Vagina (tissue), 2 donors: ENCODE measurements around the gene KCTD13.

Experiments used
- CTCF ChIP-seq, 3 experiments: fragments of 450-650 bp in 2 of 3; fragments of 200-600 bp in 1 of 3; sonication (generic) in 1 of 3; IDR thresholded peaks; one replicate each; pipeline ENCODE4 v1.5.1; 2017 to 2019; ENCODE audit warnings: antibody characterized with exemption in 3 of 3, mild to moderate bottlenecking in 2 of 3, moderate library complexity in 2 of 3
- POLR2A ChIP-seq, 2 donors: fragments of 450-650 bp; IDR thresholded peaks; one replicate each; pipeline ENCODE4 v1.6.1; 2017; ENCODE audit warnings: antibody characterized with exemption in 2 of 2, mild to moderate bottlenecking in 2 of 2, moderate library complexity in 2 of 2

DNA sequence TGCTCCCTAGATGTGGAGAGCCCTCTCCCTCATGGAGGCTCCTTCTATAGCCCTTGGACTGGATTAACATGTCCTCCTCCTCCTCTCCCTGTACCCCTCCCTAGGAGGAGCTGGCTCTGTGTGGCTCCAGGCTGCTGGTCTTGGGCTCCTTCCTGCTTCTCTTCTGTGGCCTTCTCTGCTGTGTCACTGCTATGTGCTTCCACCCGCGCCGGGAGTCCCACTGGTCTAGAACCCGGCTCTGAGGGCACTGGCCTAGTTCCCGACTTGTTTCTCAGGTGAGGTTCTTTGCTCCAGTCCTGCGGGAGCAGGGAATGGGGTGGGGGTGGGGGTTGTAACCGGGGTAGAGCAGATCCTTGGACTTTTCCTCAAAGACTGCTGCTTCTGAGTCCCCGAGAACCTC, 45.3 kb upstream of the KCTD13 start:
- TF ChIP-seq CTCF (IDR thresholded peaks at IDR 0.05) (no peak), POLR2A (IDR thresholded peaks at IDR 0.05) (no peak)
